CD4-positive, alpha-beta T cell treated with Interleukin-17A for 4 hours (primary cell): ENCODE results near the gene FANCC.
"Not testable (repeated sequence)": the region's sequence is repeated elsewhere in the genome, so short reads cannot be mapped to it uniquely, and the experiment has no call there.

Experiments
- DNase-seq: peaks from one replicate; pipeline ENCODE4 v3.0.0-alpha.2; 2020; ENCODE audit warnings: mixed read lengths

Gene FANCC

GRCh38 chr9:95317119-95317892 lies at the start of gene FANCC:
FANCC (minus strand) TSS chr9:95317709; CDS start chr9:95249291, 68,418 bp downstream.
- DNase-seq: peak; percentile 90

- DNase-seq: no peak
Measured at GRCh38 chr9:95366731-95367325, 49.3 kb upstream of the FANCC start.

- DNase-seq: no peak
Measured at GRCh38 chr9:95365766-95366165, 48.3 kb upstream of the FANCC start.

- DNase-seq: no peak
Measured at GRCh38 chr9:95363051-95363841, 45.7 kb upstream of the FANCC start.

- DNase-seq: no peak
Measured at GRCh38 chr9:95360866-95361265, 43.4 kb upstream of the FANCC start.

- DNase-seq: no peak
Measured at GRCh38 chr9:95357316-95357715, 39.8 kb upstream of the FANCC start.

GRCh38 chr9:95355500-95355899 lies 38.0 kb upstream of the FANCC start:
- DNase-seq: no peak

- no peak for DNase-seq
Measured at GRCh38 chr9:95351051-95351450, 33.5 kb upstream of the FANCC start.

GRCh38 chr9:95350266-95350665 lies 32.8 kb upstream of the FANCC start:
- DNase-seq: no peak

GRCh38 chr9:95349091-95350038 lies 31.9 kb upstream of the FANCC start:
- DNase-seq: no peak

- no peak for DNase-seq
Measured at GRCh38 chr9:95346021-95346420, 28.5 kb upstream of the FANCC start.

GRCh38 chr9:95344735-95345325 lies 27.3 kb upstream of the FANCC start:
- DNase-seq: no peak

- DNase-seq: no peak
Measured at GRCh38 chr9:95343725-95344287, 26.3 kb upstream of the FANCC start.

- no peak for DNase-seq
Measured at GRCh38 chr9:95342571-95342970, 25.1 kb upstream of the FANCC start.

- DNase-seq: no peak
Measured at GRCh38 chr9:95341293-95341962, 23.9 kb upstream of the FANCC start.

GRCh38 chr9:95338243-95338642 lies 20.7 kb upstream of the FANCC start:
- DNase-seq: no peak

GRCh38 chr9:95336281-95336680 lies 18.8 kb upstream of the FANCC start:
- peak; percentile 44 for DNase-seq

- no peak for DNase-seq
Measured at GRCh38 chr9:95333426-95333825, 15.9 kb upstream of the FANCC start.

- DNase-seq: no peak
Measured at GRCh38 chr9:95332860-95333259, 15.4 kb upstream of the FANCC start.

- DNase-seq: no peak
Measured at GRCh38 chr9:95330720-95331404, 13.4 kb upstream of the FANCC start.

- not testable (repeated sequence) for DNase-seq
Measured at GRCh38 chr9:95329061-95329460, 11.6 kb upstream of the FANCC start.
